Measurements from ENCODE around the gene SGCD. TPM values are rescaled to one million over a fixed set of nuclear protein-coding genes. Genes with fewer than 3 reads are reported as not detected.

Gene SGCD
- total RNA-seq, result 2.8 TPM

DNA sequence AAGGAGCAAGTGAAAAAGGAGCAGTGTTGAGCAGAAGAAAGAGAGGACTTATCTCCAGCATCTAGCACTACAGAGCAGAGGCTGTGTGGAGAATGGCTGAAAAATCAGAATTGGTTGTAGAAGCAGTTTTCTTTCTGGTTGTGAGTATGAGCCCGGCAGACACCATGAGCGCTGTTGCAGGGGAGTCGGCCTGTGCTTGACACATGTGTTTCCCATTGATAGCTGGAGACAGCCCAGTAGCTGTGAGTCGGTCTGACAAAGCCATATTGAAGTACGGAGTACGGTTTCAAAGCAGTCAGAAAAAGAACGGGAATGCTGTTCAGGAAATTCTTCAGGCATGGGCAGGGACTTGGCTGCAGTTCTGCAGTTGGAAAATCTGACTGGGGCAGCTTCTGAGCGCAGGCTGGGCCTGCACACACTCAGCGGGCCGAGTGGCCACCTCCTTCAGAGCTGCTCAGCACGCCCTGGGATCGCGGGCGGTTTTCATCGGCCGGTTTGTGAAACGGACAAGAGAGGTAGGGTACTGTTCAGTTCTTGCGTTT lies at the start of gene SGCD:
SGCD (plus strand) TSS at position 447 of the 542 bp plus-strand sequence.
- DNase-seq (ENCODE audit: low spot score), result peak; percentile 54

DNA sequence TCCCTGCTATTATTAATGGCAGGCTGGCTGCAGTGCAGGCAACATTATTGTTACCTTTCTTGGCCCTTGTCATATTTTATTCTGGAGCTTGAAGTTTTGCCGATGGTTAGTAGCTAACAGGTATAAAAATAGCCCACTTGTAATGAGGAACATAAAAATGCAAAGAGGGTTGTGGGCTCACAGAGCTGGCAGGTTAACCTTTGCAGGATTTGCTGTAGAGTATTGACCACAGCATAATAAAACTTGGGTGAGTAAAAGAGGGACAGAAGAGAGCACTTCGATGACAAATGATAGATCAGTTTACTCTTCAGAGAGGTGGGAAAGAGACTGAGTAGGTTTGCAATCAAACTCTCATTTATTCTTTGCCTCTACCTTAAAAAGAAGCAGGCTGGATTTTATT lies 49.7 kb upstream of the SGCD start:
- DNase-seq (ENCODE audit: low spot score), result no peak

DNA sequence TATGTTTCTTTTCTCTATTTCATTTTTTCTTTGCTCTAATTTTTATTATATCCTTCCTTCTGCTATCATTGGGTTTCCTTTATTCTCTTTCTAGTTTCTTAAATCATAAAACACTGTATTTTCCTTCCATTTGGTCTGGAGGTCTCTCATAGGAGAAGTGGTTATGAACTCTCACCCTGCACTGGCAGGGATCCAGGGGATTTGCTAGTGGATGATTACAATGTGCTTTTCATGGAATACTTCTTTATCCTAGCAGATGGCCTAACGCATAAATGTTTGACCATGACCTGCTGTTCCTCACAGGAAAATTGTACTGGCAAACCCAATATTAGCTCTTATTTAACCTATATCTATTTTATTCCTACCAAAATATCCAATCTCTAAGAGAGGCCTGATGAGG lies 31.5 kb upstream of the SGCD start:
- DNase-seq (ENCODE audit: low spot score), result no peak

DNA sequence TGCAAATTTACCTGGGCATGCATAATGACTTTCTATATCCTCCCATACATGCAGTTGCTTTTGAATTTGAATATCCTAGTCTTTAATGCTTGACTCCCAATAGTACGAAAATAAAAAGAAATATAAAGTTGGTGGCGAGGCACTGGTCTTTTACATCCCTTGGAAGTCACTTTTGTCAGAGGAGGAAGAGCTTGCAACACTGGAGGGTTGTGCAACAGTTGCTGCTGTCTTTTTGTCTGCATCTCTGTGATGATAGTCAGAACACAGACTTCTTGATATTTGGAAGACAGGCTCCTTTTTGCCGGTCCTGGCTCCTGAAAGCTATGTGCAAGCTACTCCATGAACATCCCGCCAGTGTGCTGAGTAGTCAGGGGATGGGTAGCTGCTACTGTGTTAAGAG lies 16.8 kb upstream of the SGCD start:
- DNase-seq (ENCODE audit: low spot score), result no peak

DNA sequence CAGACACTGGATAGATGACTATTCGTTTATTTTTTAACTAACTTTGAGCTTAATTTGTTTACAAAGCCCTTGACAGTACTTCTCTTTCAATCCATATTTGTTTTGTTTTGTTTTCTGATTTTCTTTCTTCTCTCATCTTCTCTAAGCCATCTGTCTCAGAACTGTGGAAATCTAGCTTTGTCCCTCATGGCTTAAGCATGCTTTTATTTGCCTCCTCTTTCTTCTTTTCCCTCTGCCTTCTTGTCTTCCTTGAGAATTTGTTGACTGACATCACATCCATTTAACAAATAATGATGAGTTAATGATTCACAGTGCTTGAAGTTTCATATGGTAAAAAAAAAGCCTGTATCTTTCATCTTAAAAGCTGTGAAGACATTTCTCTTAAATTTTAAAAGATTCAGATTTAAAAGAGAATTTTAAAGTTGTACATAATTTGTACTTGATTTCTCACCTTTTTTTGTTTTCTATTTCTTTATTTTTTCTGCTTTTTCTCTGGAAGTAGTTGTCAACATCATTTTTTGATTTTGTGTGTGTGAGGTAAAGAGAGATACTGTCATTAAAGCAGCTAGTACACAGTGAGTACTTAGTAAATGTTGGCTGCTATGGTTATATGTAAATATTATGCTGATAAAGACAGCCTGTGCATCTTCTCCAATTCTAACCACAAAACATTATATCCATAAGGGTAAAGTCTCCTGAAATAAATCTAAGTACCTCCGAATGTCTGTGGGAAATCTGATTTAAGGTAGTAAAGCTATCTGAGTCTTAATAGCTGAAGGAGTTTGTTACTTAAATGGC lies 13.9 kb upstream of the SGCD start:
- DNase-seq (ENCODE audit: low spot score), result no peak

DNA sequence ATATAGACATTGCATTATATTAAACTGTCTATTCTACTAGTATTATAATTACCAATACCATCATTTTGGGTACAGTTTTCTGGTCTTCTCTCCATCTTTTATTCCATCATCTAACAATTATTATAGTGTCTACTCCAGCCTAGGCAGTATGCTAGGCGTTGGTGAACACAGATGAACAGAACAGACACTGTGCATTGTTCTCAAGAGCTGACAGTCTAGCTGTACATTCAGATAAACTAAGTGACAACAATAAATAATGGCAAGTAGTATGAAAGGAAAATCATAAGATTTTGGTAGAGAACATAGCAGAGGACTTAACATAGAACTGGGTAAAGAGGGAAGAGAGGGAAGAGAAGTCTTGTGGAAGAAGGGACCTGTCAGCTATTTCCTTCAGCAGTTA lies 12.5 kb upstream of the SGCD start:
- no peak for DNase-seq (ENCODE audit: low spot score)

DNA sequence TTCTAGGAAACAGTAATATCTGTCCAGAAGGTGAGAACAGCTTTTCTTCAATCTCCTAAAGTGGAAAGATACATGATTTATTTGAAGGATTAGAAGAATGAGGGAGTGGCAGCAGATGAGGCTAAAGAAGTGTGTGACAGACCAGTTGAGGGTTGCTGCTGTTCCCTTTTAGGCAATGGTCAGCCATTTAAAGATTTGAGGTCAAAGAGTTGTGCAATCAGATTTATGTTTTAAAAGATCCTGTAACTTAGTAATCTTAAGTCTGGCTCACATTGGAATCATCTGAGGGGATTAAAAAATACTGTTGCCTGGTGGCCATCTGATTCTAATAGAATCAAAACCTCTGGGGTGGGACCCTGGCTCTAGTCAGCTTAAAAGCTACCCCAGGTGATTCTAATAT lies 4.3 kb upstream of the SGCD start:
- DNase-seq (ENCODE audit: low spot score), result no peak

DNA sequence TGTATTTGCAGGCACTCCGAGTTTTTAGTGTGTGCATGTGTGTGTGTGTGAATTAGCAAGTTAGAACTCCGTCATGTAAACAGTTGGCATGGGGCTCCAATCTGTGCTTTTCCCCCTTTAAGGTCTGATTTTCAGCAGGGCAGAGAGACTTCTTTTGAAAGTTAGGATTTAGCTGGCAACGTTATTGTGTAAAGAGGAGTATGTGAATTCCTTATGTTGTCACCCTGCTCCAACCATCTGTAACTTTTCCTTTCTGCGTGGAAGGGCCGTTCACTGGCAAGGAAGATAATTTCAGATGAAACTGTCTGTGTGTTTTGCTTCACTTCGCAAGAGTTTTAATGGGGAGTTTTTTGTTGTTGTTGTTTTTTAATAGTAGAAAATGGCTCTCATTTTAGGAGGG lies 332 bp downstream of the SGCD start:
- DNase-seq (ENCODE audit: low spot score), result no peak

DNA sequence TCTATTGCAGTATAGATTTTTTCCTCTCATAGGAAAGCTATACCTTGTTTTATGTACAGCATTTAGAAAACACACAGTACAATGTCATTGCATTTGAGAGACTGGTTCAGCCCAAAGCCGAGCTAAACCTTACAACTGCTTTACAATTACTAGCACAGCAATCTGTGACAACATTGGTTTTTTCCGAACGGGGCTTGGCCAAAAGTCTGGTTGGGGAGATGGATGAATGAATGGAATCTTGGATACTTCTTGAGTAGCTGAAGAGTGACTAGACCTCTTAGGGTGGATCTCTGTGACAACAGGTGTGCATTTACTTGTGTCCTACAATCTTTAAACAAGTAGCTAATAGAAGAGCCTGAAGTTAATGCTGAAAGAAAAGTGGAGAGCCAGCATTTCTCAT lies 1.2 kb downstream of the SGCD start:
- DNase-seq (ENCODE audit: low spot score), result no peak

DNA sequence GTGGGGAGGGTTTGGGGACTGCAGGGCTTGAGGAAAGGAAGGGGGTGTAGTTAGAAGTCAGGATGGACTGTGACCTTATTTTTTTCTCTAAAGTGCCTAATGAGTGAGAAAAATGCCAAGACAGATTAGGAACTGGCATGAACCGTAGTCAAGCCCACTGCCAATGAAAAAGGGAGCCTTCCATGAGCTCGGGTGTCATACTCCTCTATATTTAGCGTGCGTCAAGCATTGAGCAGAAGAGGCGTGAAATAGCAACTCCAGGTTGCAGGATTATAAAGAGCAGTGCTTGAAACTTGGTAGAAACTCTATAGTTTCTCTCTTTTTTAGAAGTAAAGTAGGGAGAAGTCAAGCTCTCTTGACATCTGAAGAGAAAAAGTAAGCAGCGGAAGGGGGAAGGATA lies 1.8 kb downstream of the SGCD start:
- DNase-seq (ENCODE audit: low spot score), result no peak

DNA sequence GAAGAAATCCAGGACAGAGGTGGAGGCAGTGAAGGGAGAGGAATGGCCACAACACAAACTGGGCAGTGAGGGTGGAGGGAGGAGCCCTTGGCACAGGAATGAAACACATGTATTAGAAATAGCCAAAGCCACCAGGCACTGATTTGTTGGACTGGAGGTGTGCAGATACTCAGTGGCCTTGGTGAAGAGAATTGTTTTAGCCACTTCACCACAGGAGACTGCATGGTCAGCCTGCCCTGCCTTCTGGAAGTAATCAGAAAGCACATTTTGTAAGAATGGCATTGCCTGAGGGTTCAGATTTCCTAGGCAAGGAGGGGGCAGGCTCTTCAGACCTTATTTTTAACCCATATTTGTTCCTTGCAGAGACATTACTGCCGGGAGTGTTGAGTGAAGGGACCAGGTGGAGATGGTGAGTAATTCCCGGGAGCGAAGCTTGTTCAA lies 2.2 kb downstream of the SGCD start:
- no peak for DNase-seq (ENCODE audit: low spot score)

DNA sequence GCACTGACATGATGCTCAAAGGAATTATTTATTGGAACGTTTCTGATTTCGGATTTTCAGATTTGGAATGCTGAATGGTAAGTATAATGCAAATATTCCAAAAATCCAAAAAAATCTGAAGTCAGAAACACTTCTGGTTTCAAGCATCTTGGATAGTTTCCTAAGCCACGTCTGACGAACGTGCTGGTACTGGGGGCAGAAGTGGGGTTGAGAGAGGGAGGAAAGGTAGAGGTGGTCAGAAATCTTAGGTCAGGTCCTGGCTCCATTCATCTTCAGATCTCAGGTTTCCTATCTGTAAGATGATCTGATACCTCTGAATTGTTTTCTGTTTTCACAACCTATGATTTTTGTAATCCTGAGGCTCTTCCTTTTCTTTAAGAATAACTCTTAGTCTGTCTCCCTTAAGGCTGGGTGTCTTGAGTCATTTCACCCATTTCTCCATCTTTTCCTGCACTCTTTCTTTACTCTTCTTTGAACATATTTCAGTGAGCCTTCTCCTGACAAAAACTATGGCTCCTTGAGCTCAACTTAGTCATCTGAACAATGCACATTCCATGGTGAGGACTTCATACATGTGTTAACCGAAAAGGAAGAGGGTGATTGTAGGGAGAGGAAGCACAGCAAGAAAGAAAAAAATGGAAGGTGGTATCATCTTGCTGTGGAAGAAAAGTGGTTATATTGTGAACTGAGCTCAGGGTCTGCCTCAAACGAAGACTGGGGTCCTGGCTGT lies 3.3 kb downstream of the SGCD start:
- DNase-seq (ENCODE audit: low spot score), result no peak

DNA sequence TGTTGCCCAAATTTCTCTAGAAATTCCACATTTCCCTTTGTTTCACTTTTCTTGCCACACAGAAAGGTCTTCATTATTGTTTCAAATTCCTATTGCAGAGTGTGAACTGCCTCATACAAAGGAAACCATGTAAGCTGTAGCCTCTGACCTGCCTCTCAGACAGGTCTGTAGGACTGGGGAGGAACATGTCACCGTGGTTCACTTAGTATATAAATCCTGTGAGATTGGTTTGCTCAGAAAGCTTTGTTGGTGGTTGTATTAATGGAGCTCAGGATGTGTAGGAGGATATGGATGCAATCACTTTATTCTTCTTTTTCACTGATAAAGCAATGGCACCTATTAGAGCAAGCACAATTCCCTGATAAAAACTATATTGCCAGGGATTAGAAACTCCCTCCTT lies 4.2 kb downstream of the SGCD start:
- DNase-seq (ENCODE audit: low spot score), result no peak

DNA sequence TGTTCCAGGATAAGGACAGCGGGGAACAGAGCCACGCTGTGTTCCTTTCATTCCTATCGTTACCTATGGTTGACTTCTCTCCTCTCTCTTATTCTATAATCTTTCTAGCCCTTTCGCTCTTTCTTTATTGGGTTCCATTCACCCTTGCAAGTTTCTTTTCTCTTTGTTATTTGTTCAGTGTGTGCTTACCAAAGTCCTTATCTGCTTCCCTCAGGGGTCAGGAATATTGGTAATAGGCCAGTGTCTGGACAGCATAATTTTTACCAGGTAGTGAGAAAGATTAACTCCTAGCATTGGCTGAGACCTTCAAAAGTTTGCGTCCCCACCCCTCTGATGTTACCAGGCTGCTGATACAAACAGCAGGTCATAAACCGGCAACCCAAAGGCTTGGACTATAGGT lies 4.9 kb downstream of the SGCD start:
- no peak for DNase-seq (ENCODE audit: low spot score)

DNA sequence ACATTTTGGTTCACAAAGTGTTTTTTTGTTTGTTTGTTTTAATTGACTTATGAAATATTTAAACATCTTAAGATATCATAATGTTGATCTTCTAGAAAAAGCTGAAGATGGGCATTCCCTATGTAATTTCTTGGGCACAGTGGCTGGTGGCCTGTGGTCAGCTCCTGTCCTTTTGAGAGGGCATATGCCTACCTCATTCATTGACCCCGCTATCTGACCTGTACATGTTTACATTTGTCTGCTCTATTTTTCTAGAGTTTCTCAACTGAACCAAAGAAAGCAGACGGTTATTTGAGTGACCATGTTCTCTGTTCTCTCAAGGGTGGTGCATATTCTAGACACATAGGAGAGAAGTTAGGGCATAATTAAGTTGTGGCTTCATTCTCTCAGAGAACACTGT lies 5.3 kb downstream of the SGCD start:
- DNase-seq (ENCODE audit: low spot score), result no peak

DNA sequence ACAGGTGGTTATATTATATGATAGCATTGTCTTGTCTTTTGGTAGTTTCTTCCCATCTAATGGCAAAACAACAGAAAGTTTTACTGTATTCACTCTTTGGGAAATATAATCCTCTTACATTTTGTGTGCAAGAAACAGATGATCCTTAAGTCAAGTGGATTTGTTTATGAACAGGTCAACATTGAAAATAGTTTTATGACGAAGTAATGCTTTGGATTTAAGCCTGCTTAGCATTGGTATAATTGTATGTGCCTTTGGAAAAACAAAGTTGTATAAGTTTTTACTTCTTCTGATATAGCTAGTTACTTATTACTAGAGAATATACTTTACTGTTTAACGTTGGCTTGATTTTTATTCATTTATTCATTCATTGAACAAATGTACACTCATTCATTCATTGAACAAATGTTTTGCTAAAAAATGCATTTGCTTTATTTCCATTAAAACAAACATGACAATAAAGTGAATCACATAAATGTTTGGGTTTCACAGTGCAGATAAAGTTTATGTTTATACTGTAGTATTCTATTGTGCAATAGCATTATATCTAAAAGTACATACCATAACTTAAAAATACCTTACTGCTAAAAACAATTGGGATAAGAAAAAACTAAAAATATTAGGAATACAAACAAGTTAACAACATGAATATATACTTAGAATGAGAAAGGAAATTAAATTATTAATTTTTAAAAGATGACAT lies 12.3 kb downstream of the SGCD start:
- DNase-seq (ENCODE audit: low spot score), result no peak

DNA sequence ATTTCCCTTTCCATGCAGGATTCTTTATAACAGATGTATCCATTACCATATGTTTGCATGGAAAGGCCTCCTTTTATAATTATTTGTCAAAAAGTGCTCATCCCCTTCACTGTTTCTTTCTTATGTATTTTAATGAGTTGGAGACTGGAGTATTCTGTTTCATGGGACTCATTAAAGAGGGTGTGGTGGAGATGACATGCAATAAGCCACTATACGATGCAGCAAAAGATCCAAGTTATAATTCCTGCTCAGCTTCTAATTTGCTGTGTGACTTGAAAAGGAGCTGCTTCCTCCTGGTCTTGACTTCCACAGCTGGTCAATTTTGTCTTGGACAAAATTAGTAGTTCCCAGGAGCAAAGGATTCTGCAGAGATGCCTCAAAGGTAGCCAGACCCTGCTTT lies 13.9 kb downstream of the SGCD start:
- DNase-seq (ENCODE audit: low spot score), result no peak

DNA sequence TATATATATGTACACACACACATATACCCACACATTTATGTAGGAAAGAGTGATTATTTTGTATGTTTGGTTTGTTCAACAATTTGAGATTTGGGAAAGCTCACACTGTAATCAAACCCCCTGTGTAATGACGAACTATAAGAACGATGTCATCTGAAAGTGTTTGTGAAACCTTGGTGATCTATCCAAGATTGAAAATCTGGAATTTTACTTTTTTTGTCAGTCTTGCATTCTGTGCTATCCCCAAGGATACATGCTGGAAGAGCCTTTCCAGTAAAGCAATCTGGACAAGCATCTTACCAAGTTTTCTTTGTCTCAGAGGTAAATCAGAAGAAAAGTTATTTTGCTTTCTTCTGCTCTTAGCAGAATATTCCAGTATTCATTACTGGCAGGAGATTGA lies 23.3 kb downstream of the SGCD start:
- DNase-seq (ENCODE audit: low spot score), result no peak

DNA sequence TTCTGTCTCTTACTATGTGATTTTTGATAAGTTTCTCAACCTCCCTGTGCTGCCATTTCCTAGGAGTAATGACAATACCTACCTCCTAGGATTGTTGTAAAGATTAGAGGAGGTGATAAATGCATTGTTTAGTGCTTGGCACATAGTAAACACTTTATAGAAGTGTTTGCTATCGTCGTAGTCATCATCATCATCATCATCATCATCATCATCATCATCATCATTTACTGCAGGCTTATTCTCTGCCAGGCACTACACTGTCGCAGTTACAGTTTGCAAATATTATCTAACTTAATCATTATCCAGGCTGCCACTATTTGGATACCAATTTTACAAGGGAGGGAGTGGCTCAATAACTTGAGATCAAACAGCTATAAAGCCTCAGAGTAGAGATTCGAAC lies 24.5 kb downstream of the SGCD start:
- no peak for DNase-seq (ENCODE audit: low spot score)

DNA sequence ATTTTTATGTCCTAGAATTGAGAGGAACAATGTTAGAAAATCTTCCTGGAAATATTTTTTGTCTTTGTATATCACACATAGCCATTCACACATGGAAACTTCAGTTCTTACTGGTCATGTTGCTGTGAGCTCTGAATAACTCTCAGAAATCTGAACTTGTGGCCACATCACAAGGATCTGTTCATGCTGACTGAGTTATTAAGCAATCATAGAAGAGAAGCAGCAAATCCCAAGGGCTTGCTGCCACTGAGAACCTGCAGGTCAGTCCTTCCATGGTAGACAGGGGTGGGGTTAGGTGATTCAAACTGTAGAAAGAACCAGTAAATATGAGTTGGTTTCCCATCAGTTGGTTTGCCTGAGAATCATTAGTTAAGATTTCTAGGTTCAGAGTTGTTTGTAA lies 27.6 kb downstream of the SGCD start:
- no peak for DNase-seq (ENCODE audit: low spot score)

DNA sequence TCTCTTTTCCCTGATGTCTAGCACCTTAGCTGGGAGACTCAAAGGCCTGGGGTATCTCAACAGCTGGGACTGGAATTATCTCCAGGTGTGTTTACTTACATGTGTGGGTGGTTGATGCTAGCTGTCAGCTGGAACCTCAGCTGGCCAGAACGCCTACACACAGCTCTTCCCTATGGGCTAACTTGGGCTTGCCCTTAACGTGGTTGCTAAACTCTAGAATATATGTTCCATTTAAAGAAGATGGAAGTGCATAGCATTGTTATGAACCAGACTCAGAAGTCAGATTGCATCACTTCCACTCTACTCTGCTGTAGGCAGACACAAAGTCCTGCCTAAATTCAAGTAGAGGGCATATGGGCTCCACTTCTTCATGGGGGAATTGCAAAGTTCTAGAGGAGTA lies 29.3 kb downstream of the SGCD start:
- DNase-seq (ENCODE audit: low spot score), result no peak

DNA sequence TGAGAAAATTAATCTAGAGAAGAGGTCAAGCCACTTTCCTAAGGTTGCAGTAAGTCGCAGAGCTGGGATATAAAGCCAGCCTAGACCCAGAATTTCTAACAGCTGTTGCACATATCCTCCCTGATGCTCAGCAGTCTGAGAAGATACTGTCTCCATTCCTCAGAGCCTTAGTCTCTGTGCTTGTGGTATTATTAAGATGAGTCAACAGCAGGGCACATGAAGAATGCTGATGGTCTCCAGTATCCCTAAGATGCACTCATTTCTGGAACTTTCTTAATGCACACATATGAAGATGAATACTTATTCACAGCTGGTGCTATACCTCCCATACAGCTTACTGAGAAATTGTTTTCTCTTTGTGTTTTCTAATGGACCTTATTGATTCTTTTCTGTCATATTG lies 32.5 kb downstream of the SGCD start:
- no peak for DNase-seq (ENCODE audit: low spot score)

Data from ureter (tissue), 1 donor.